ENCODE data around the gene MYOT. TPM values are rescaled to one million over a fixed set of nuclear protein-coding genes. Genes with fewer than 3 reads are reported as not detected.

The MYOT gene
- total RNA-seq, 1 experiment from 2014 or later, result not detected

DNA sequence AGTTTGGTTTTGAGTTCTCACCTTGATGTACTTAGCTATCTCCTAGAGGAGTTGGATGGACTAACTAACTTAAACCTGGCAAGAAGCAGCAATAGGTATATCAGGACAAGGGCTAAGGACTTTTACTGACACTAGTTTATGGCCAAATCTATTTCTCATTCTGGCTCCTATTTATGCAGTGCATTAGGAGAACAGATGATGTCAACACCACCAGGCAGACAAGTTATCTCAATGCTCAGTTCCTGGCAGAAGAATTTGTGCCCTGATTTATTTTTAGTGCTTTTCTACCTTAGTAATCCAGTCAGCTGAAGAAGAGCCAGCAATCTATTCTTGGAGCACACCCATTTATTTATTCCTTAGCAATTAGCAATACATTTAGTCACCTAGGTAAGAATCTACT is 30.7 kb upstream of the MYOT start (continued):
- TF ChIP-seq NR2C2 (CRISPR knock-in tag; IDR thresholded peaks at IDR 0.05), result no peak
- TF ChIP-seq SP1 (CRISPR knock-in tag; conservative IDR thresholded peaks at IDR 0.05), result no peak
- TF ChIP-seq KAT7 (CRISPR knock-in tag; IDR thresholded peaks at IDR 0.05; ENCODE audit: borderline replicate concordance), result no peak

DNA sequence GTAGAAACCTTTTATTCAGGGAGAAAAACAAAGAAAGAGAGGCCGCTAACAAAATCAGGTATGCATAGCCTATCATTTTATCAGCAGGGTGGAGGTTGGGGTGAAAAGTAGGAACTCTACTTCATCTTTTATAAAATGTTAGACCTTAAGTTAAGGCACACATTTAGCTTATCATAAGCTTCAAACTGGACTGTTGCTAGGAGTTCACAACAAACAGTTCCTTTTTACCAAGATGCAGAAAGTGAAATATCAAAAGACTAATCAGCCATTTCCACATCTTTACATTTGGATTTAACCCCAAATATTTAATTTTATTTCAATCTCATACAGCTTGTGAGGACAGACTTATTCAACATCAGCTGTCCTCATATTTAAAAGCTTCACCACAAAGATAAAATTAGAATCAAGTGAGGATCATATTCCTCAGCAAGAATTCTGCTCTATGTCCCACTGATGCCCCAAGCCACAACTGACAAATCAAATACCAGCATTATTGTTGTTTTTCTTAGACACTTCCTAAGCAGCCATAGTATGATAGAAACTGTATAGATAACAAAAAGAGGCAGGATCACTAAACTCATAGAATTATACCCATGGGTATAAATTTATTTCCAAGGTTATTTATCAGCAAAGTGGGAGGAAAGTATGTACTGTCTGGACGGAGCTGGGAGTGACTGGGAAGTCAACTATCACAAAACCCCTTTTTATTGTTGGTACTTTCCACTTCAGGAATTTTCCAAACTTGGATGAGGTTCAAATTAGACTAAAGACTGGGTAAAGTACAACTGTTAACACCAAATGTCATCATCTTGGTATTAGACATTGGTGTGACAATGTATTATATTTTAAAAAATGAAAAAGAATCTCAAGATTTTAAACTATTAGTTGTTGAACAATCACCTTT is 29.9 kb upstream of the MYOT start:
- POLR2A ChIA-PET, result no interaction called here
- H3K27me3 Mint-ChIP-seq (ENCODE audit: low read depth), result no peaks in the 10 kb centered on the region
- H3K9me3 Mint-ChIP-seq, result no peaks in the 10 kb centered on the region
- H3K36me3 Mint-ChIP-seq, result no peaks in the 10 kb centered on the region
- no peak for ATAC-seq
- TF ChIP-seq, protein P1, sequence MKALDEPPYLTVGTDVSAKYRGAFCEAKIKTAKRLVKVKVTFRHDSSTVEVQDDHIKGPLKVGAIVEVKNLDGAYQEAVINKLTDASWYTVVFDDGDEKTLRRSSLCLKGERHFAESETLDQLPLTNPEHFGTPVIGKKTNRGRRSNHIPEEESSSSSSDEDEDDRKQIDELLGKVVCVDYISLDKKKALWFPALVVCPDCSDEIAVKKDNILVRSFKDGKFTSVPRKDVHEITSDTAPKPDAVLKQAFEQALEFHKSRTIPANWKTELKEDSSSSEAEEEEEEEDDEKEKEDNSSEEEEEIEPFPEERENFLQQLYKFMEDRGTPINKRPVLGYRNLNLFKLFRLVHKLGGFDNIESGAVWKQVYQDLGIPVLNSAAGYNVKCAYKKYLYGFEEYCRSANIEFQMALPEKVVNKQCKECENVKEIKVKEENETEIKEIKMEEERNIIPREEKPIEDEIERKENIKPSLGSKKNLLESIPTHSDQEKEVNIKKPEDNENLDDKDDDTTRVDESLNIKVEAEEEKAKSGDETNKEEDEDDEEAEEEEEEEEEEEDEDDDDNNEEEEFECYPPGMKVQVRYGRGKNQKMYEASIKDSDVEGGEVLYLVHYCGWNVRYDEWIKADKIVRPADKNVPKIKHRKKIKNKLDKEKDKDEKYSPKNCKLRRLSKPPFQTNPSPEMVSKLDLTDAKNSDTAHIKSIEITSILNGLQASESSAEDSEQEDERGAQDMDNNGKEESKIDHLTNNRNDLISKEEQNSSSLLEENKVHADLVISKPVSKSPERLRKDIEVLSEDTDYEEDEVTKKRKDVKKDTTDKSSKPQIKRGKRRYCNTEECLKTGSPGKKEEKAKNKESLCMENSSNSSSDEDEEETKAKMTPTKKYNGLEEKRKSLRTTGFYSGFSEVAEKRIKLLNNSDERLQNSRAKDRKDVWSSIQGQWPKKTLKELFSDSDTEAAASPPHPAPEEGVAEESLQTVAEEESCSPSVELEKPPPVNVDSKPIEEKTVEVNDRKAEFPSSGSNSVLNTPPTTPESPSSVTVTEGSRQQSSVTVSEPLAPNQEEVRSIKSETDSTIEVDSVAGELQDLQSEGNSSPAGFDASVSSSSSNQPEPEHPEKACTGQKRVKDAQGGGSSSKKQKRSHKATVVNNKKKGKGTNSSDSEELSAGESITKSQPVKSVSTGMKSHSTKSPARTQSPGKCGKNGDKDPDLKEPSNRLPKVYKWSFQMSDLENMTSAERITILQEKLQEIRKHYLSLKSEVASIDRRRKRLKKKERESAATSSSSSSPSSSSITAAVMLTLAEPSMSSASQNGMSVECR (CRISPR knock-in tag; IDR thresholded peaks at IDR 0.05; ENCODE audit: borderline replicate concordance), result no peak
- no peak for TF ChIP-seq KAT7 (CRISPR knock-in tag; IDR thresholded peaks at IDR 0.05; ENCODE audit: borderline replicate concordance)
- TF ChIP-seq ATF1 (CRISPR knock-in tag; IDR thresholded peaks at IDR 0.05), result no peak
- no peak for TF ChIP-seq HMGA2 (CRISPR knock-in tag; IDR thresholded peaks at IDR 0.05)
- TF ChIP-seq ATF3 (CRISPR knock-in tag; conservative IDR thresholded peaks at IDR 0.05), result no peak
- no peak for TF ChIP-seq GABPB1 (CRISPR knock-in tag; IDR thresholded peaks at IDR 0.05)
- TF ChIP-seq, protein P2, sequence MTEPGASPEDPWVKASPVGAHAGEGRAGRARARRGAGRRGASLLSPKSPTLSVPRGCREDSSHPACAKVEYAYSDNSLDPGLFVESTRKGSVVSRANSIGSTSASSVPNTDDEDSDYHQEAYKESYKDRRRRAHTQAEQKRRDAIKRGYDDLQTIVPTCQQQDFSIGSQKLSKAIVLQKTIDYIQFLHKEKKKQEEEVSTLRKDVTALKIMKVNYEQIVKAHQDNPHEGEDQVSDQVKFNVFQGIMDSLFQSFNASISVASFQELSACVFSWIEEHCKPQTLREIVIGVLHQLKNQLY (CRISPR knock-in tag; IDR thresholded peaks at IDR 0.05), result no peak
- no peak for TF ChIP-seq GTF2I (CRISPR knock-in tag; conservative IDR thresholded peaks at IDR 0.05)
- TF ChIP-seq, protein P3, sequence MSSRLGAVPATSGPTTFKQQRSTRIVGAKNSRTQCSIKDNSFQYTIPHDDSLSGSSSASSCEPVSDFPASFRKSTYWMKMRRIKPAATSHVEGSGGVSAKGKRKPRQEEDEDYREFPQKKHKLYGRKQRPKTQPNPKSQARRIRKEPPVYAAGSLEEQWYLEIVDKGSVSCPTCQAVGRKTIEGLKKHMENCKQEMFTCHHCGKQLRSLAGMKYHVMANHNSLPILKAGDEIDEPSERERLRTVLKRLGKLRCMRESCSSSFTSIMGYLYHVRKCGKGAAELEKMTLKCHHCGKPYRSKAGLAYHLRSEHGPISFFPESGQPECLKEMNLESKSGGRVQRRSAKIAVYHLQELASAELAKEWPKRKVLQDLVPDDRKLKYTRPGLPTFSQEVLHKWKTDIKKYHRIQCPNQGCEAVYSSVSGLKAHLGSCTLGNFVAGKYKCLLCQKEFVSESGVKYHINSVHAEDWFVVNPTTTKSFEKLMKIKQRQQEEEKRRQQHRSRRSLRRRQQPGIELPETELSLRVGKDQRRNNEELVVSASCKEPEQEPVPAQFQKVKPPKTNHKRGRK (CRISPR knock-in tag; IDR thresholded peaks at IDR 0.05; ENCODE audit: borderline replicate concordance), result no peak
- TF ChIP-seq FOXJ3 (CRISPR knock-in tag; IDR thresholded peaks at IDR 0.05; ENCODE audit: borderline replicate concordance), result no peak
- no peak for TF ChIP-seq EMX1 (CRISPR knock-in tag; IDR thresholded peaks at IDR 0.05)
- no peak for TF ChIP-seq MYBL2 (CRISPR knock-in tag; IDR thresholded peaks at IDR 0.05)
- TF ChIP-seq NR2C2 (CRISPR knock-in tag; IDR thresholded peaks at IDR 0.05), result no peak
- no peak overlapping the region for H3K4me3 Mint-ChIP-seq
- DNase-seq (ENCODE audit: low spot score), result no peak
- CTCF ChIA-PET, result interaction anchor here (1.4 kb wide), 1 partner anchor 12 kb away, joined by 3 read pairs; no protein-coding TSS in a partner anchor
- peaks cover 23% of the 10 kb centered on the region for H3K4me1 Mint-ChIP-seq
- H3K27ac Mint-ChIP-seq, result no peak overlapping the region

GRCh38 chr5:137838976-137839375 is 28.7 kb upstream of the MYOT start:
- Mint-ChIP-seq H3K9me3 (no peaks in the 10 kb centered on the region), H3K4me1 (peaks cover 16% of the 10 kb centered on the region), H3K36me3 (no peaks in the 10 kb centered on the region), H3K27me3 (ENCODE audit: low read depth) (no peaks in the 10 kb centered on the region), H3K27ac (no peak overlapping the region), H3K4me3 (no peak overlapping the region)
- DNase-seq (ENCODE audit: low spot score), result no peak
- POLR2A ChIA-PET, result no interaction called here
- no peak for ATAC-seq
- CTCF ChIA-PET, result no interaction called here
- TF ChIP-seq, protein P4, sequence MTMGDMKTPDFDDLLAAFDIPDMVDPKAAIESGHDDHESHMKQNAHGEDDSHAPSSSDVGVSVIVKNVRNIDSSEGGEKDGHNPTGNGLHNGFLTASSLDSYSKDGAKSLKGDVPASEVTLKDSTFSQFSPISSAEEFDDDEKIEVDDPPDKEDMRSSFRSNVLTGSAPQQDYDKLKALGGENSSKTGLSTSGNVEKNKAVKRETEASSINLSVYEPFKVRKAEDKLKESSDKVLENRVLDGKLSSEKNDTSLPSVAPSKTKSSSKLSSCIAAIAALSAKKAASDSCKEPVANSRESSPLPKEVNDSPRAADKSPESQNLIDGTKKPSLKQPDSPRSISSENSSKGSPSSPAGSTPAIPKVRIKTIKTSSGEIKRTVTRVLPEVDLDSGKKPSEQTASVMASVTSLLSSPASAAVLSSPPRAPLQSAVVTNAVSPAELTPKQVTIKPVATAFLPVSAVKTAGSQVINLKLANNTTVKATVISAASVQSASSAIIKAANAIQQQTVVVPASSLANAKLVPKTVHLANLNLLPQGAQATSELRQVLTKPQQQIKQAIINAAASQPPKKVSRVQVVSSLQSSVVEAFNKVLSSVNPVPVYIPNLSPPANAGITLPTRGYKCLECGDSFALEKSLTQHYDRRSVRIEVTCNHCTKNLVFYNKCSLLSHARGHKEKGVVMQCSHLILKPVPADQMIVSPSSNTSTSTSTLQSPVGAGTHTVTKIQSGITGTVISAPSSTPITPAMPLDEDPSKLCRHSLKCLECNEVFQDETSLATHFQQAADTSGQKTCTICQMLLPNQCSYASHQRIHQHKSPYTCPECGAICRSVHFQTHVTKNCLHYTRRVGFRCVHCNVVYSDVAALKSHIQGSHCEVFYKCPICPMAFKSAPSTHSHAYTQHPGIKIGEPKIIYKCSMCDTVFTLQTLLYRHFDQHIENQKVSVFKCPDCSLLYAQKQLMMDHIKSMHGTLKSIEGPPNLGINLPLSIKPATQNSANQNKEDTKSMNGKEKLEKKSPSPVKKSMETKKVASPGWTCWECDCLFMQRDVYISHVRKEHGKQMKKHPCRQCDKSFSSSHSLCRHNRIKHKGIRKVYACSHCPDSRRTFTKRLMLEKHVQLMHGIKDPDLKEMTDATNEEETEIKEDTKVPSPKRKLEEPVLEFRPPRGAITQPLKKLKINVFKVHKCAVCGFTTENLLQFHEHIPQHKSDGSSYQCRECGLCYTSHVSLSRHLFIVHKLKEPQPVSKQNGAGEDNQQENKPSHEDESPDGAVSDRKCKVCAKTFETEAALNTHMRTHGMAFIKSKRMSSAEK (CRISPR knock-in tag; IDR thresholded peaks at IDR 0.05; ENCODE audit: borderline replicate concordance), result no peak
- no peak for TF ChIP-seq ZNF138 (CRISPR knock-in tag; conservative IDR thresholded peaks at IDR 0.05)
- no peak for TF ChIP-seq IRF2 (CRISPR knock-in tag; IDR thresholded peaks at IDR 0.05; ENCODE audit: borderline replicate concordance, low read depth)
- TF ChIP-seq PRRX2 (CRISPR knock-in tag; IDR thresholded peaks at IDR 0.05), result no peak
- TF ChIP-seq, protein P2 (CRISPR knock-in tag; IDR thresholded peaks at IDR 0.05), result no peak
